HL-60 (cell line): ENCODE results near the gene CASQ2.

ENCODE experiments used
- GABPA ChIP-seq: IDR thresholded peaks from 2 replicates; pipeline ENCODE4 v1.6.1; 2012; ENCODE audit warnings: low read depth
- POLR2AphosphoS5 ChIP-seq: IDR thresholded peaks from 2 replicates; pipeline ENCODE4 v1.6.1; 2012; ENCODE audit warnings: low read depth
- REST ChIP-seq: IDR thresholded peaks from 2 replicates; pipeline ENCODE4 v1.6.1; 2012; ENCODE audit warnings: low read depth; ENCODE audit not compliant: insufficient replicate concordance
- TF ChIP-seq, protein P1 (sequence below): IDR thresholded peaks from one replicate; pipeline ENCODE4 v1.5.1; 2011; ENCODE audit warnings: low read length, control low read depth, inconsistent platforms; ENCODE audit not compliant: insufficient read depth

DNA sequence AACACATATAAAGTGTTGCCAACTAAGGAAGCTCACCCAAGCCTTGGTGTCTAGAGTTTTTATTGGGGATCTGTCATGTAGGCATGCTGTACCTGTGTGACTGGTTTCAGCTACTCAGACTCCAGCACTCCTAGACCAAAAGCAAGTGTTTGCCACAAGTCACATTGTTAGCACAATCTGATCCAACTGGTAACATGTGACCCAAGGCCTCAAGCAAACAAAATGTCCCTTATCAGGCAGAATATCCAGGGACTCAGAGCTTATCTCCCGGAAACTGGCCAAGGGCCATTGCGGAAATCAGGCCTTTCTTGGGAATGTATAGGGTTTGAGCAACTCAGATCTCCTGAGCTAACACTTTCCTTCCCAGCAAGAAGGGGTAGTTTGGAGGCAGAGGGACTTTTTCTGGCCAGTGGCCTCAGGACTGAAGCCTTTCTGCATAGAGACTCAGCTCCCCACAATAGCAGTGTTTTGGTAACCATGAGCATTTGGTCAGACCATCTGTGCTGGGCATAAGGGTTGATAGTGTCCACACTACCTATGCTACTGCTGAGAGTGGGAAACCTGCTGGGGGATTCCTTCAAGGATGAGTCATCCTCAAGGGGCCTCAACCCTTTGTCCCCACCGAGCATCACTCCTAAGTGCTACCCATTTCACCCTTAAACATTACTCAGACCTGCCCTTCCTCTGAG lies 42.8 kb upstream of the CASQ2 start:
- TF ChIP-seq, protein P1, sequence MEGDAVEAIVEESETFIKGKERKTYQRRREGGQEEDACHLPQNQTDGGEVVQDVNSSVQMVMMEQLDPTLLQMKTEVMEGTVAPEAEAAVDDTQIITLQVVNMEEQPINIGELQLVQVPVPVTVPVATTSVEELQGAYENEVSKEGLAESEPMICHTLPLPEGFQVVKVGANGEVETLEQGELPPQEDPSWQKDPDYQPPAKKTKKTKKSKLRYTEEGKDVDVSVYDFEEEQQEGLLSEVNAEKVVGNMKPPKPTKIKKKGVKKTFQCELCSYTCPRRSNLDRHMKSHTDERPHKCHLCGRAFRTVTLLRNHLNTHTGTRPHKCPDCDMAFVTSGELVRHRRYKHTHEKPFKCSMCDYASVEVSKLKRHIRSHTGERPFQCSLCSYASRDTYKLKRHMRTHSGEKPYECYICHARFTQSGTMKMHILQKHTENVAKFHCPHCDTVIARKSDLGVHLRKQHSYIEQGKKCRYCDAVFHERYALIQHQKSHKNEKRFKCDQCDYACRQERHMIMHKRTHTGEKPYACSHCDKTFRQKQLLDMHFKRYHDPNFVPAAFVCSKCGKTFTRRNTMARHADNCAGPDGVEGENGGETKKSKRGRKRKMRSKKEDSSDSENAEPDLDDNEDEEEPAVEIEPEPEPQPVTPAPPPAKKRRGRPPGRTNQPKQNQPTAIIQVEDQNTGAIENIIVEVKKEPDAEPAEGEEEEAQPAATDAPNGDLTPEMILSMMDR, result no peak
- TF ChIP-seq POLR2AphosphoS5 (no peak), REST (no peak), GABPA (no peak)
